BJ (cell line): ENCODE measurements around the gene KRTAP10-10. TPM values are rescaled to one million over a fixed set of nuclear protein-coding genes. Genes with fewer than 3 reads are reported as not detected.

Source experiments
- CTCF ChIA-PET: fragments of 350-600 bp; formaldehyde crosslinking; extraction: SDS; loops from one replicate; lab custom pipeline; 2021; ENCODE audit warnings: antibody characterized with exemption, inconsistent platforms; lab: Yijun Ruan, JAX
- POLR2A ChIA-PET: fragments of 300-600 bp; sonication (Branson Sonifier 250); formaldehyde crosslinking; extraction: SDS; loops from one replicate; lab custom pipeline; 2021; ENCODE audit warnings: antibody characterized with exemption; lab: Charles Lee
- DNase-seq: peaks from one replicate; pipeline ENCODE4 v3.0.0-alpha.2; 2011; ENCODE audit warnings: low read depth
- H3K27me3 ChIP-seq: 2 replicates; pipeline ENCODE4 v1.6.0; 2011; ENCODE audit warnings: low read length; ENCODE audit not compliant: control insufficient read depth, insufficient read depth
- H3K36me3 ChIP-seq: 2 replicates; pipeline ENCODE4 v1.5.1; 2011; ENCODE audit warnings: low read length; ENCODE audit not compliant: control insufficient read depth, insufficient read depth
- H3K4me3 ChIP-seq: 2 replicates; pipeline ENCODE4 v1.5.1; 2011; ENCODE audit warnings: low read depth, mild to moderate bottlenecking, control low read depth, low read length
- CTCF ChIP-seq: IDR thresholded peaks from 2 replicates; pipeline ENCODE4 v1.5.1; 2011; ENCODE audit warnings: low read depth, mild to moderate bottlenecking, control low read depth, inconsistent platforms, low read length, moderate library complexity; ENCODE audit not compliant: insufficient read depth
- polyA plus RNA-seq: library from polyadenylated mRNA; depleted of rRNA; stranded (reverse); fragments of >200 nt; gene quantifications from 2 replicates; pipeline ENCODE4 v1.2.3, GENCODE V29; 2011

Gene KRTAP10-10
- polyA plus RNA-seq, 1 experiment: not detected

DNA sequence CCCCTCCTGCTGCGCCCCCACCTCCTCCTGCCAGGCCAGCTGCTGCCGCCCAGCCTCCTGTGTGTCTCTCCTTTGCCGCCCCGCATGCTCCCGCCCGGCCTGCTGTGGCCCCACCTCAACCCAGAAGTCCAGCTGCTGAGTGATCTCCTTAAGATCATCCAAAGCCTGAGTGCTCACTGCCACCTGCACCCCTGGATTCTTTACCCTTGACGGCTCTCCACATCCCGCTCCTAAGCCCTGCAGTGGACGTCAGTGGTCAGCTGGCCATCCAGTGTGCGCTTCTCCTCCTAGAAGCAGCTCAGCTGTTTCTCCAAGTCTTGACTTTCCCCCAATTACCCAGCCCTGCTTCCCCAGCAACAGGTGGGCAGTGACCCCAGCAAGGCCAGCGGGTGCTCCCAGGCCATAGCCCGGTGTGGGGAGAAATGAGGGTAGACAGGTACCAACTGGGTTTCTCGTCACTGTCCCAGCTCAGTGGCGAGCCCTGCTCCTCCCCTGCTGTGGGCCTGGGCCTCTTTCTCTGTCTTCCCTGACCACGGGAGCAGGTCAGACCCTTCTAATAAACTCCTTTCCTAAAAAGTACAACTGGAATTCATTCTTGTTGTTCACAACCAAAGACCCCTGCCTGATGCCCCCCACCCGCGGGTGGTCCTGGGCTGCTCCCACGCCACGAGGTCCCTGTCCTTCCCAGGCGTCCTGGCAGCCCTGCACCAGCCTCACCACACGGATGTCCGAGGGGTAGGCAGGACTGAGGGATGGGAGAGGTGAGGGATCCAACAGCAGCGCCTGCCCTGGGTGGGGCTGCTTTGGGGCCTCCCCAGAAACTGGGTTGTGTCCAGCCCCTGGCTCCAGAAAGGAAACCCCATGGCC lies 35.3 kb upstream of the KRTAP10-10 start:
- DNase-seq: no peak
- ChIA-PET POLR2A (no interaction called here), CTCF (no interaction called here)
- no peaks in the 10 kb centered on the region for H3K36me3 ChIP-seq
- no peak overlapping the region for H3K4me3 ChIP-seq
- TF ChIP-seq CTCF: no peak
- no peaks in the 10 kb centered on the region for H3K27me3 ChIP-seq

GRCh38 chr21:44602463-44602850 lies 34.7 kb upstream of the KRTAP10-10 start:
- Histone ChIP-seq H3K4me3 (no peak overlapping the region), H3K27me3 (no peaks in the 10 kb centered on the region), H3K36me3 (no peaks in the 10 kb centered on the region)
- DNase-seq: no peak
- POLR2A ChIA-PET: no interaction called here
- CTCF ChIA-PET: no interaction called here
- TF ChIP-seq CTCF: no peak

- TF ChIP-seq CTCF: no peak
- POLR2A ChIA-PET: no interaction called here
- Histone ChIP-seq H3K36me3 (no peaks in the 10 kb centered on the region), H3K4me3 (no peak overlapping the region), H3K27me3 (no peaks in the 10 kb centered on the region)
- CTCF ChIA-PET: no interaction called here
- DNase-seq: no peak
Measured at GRCh38 chr21:44603109-44603875, 33.9 kb upstream of the KRTAP10-10 start.

GRCh38 chr21:44603911-44604310 lies 33.2 kb upstream of the KRTAP10-10 start:
- no peak for TF ChIP-seq CTCF
- DNase-seq: no peak
- no peaks in the 10 kb centered on the region for H3K36me3 ChIP-seq
- ChIA-PET POLR2A (no interaction called here), CTCF (no interaction called here)
- H3K4me3 ChIP-seq: no peak overlapping the region
- H3K27me3 ChIP-seq: no peaks in the 10 kb centered on the region

DNA sequence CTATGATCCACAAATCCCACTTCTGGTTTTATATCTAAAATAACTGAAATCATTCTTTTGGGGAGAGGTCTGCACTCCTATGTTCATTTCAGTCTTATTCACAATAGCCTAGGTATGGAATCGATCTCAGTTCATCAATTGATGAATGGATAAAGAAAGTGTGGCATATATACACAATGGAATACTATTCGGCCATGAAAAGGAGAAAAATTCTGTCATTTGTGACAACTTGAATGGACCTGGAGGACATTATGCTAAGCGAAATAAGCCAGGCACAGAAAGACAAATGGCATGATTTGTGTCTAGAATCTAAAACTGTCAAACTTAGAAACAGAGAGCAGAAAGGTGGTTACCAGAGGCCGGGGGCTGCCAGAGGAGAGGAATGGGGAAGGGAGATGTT lies 30.7 kb upstream of the KRTAP10-10 start:
- no peak for DNase-seq
- no peaks in the 10 kb centered on the region for H3K36me3 ChIP-seq
- POLR2A ChIA-PET: no interaction called here
- no peaks in the 10 kb centered on the region for H3K27me3 ChIP-seq
- CTCF ChIA-PET: interaction anchor here (1.1 kb wide), 1 partner anchor 187 kb away, joined by 3 read pairs; no protein-coding TSS in a partner anchor
- no peak overlapping the region for H3K4me3 ChIP-seq
- TF ChIP-seq CTCF: no peak
